ENCODE measurements around the gene CNOT3.
"Not testable (repeated sequence)": the region's sequence is repeated elsewhere in the genome, so short reads cannot be mapped to it uniquely, and the experiment has no call there.

CNOT3 gene

DNA sequence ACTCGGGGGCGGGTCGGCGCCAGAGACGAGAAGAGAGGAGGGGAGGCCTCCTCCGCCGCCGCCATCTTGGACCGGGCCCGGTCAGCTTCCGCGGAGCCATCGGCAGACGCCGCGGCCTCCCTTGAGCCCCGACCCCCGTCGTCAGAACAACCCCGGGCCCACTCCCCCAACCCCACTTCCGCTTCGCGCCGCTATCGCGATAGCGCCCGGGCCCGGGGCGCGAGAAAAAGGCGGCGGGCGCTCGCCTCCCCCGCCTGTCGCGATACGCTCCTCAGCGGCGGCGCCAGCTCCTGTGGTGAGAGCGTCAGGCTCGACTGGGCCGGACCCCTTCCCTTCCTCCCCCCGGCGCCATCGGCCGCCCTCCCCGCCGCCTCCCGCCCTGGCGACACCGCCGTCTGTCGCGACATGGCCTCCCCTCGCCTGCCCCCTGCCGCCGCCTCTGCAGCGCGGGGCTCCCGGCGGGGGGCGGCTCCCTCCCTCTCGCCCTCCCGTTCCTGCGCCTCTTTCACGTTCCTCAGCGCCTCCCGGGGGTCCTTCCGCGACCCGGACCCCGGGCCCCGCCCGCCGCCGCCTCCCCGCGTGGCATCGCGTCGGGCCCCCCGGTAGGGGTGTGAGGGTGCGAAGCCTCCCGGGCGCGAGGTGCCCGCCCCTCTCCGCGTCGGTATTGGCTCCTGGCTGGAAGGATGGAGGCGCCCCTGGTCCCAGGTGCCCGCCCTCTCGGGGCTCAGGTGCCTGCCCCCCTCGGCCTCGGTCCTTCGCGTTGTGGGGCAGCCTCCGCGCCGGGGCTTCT is at the start of gene CNOT3:
CNOT3 (plus strand) TSS at position 64 of the 790 bp plus-strand sequence. CDS start 5,217 bp downstream, outside the sequence.
- DNase-seq (ENCODE audit: low read depth, low spot score) = no peak
- Histone ChIP-seq H3K27me3 (ENCODE audit: insufficient read depth, insufficient read length) (no peaks in the 10 kb centered on the region), H3K9ac (ENCODE audit: insufficient read length, low read depth) (peak within 1 kb of the TSS; percentile 84), H3K9me3 (ENCODE audit: insufficient read depth, low read length) (peaks cover 7% of the 10 kb centered on the region; the same call in 1 of the 2 replicates), H3K36me3 (ENCODE audit: insufficient read depth, insufficient read length, low read length) (peaks cover 50% of the 10 kb centered on the region), H3K4me3 (ENCODE audit: insufficient read length, low read depth) (peak within 1 kb of the TSS; percentile 66), H3K4me1 (ENCODE audit: insufficient read depth, insufficient read length) (peaks cover 14% of the 10 kb centered on the region)
- TF ChIP-seq YY1 (IDR thresholded peaks at IDR 0.05; ENCODE audit: insufficient read depth, insufficient read length) (peak; percentile 71), SUZ12 (IDR thresholded peaks at IDR 0.05; ENCODE audit: extremely low read depth, insufficient read depth, insufficient read length) (no peak)

- no peak overlapping the region for H3K4me3 ChIP-seq (ENCODE audit: insufficient read length, low read depth)
- H3K4me1 ChIP-seq (ENCODE audit: insufficient read depth, insufficient read length) = peaks cover 2% of the 10 kb centered on the region
- H3K36me3 ChIP-seq (ENCODE audit: insufficient read depth, insufficient read length, low read length) = no peaks in the 10 kb centered on the region
- H3K27me3 ChIP-seq (ENCODE audit: insufficient read depth, insufficient read length) = peaks cover 16% of the 10 kb centered on the region
- peaks cover 8% of the 10 kb centered on the region; the same call in 1 of the 2 replicates for H3K9me3 ChIP-seq (ENCODE audit: insufficient read depth, low read length)
- no peak for TF ChIP-seq YY1 (IDR thresholded peaks at IDR 0.05; ENCODE audit: insufficient read depth, insufficient read length)
- H3K9ac ChIP-seq (ENCODE audit: insufficient read length, low read depth) = no peak overlapping the region
- no peak for DNase-seq (ENCODE audit: low read depth, low spot score)
These were observed 43.0 kb upstream of the CNOT3 start for GRCh38 chr19:54094426-54095000.

GRCh38 chr19:54095136-54095858 is 42.3 kb upstream of the CNOT3 start:
- peak overlapping the region; percentile 56 for H3K9ac ChIP-seq (ENCODE audit: insufficient read length, low read depth)
- H3K9me3 ChIP-seq (ENCODE audit: insufficient read depth, low read length) = peaks cover 8% of the 10 kb centered on the region; the same call in 1 of the 2 replicates
- peak overlapping the region; percentile 45 for H3K4me3 ChIP-seq (ENCODE audit: insufficient read length, low read depth)
- peaks cover 16% of the 10 kb centered on the region for H3K27me3 ChIP-seq (ENCODE audit: insufficient read depth, insufficient read length)
- DNase-seq (ENCODE audit: low read depth, low spot score) = no peak
- H3K36me3 ChIP-seq (ENCODE audit: insufficient read depth, insufficient read length, low read length) = no peaks in the 10 kb centered on the region
- H3K4me1 ChIP-seq (ENCODE audit: insufficient read depth, insufficient read length) = peaks cover 2% of the 10 kb centered on the region
- TF ChIP-seq YY1 (IDR thresholded peaks at IDR 0.05; ENCODE audit: insufficient read depth, insufficient read length) (no peak), ZNF274 (IDR thresholded peaks at IDR 0.05; ENCODE audit: low read depth, low read length) (no peak), SUZ12 (IDR thresholded peaks at IDR 0.05; ENCODE audit: extremely low read depth, insufficient read depth, insufficient read length) (no peak)

- Histone ChIP-seq H3K27me3 (ENCODE audit: insufficient read depth, insufficient read length) (peaks cover 16% of the 10 kb centered on the region), H3K4me3 (ENCODE audit: insufficient read length, low read depth) (peak overlapping the region; percentile 45), H3K9ac (ENCODE audit: insufficient read length, low read depth) (peak overlapping the region; percentile 56)
- not testable (repeated sequence) for H3K9me3 ChIP-seq (ENCODE audit: insufficient read depth, low read length); DNase-seq (ENCODE audit: low read depth, low spot score); H3K4me1 ChIP-seq (ENCODE audit: insufficient read depth, insufficient read length); H3K36me3 ChIP-seq (ENCODE audit: insufficient read depth, insufficient read length, low read length)
These were observed 41.5 kb upstream of the CNOT3 start for GRCh38 chr19:54095859-54096616.

- no peaks in the 10 kb centered on the region for H3K36me3 ChIP-seq (ENCODE audit: insufficient read depth, insufficient read length, low read length)
- peaks cover 16% of the 10 kb centered on the region for H3K27me3 ChIP-seq (ENCODE audit: insufficient read depth, insufficient read length)
- H3K9me3 ChIP-seq (ENCODE audit: insufficient read depth, low read length) = peaks cover 8% of the 10 kb centered on the region; the same call in 1 of the 2 replicates
- no peak for DNase-seq (ENCODE audit: low read depth, low spot score)
- H3K4me1 ChIP-seq (ENCODE audit: insufficient read depth, insufficient read length) = peaks cover 2% of the 10 kb centered on the region
- H3K4me3 ChIP-seq (ENCODE audit: insufficient read length, low read depth) = peak overlapping the region; percentile 11
- H3K9ac ChIP-seq (ENCODE audit: insufficient read length, low read depth) = peak overlapping the region; percentile 56
- no peak for TF ChIP-seq ZNF274 (IDR thresholded peaks at IDR 0.05; ENCODE audit: low read depth, low read length)
- TF ChIP-seq SUZ12 (IDR thresholded peaks at IDR 0.05; ENCODE audit: extremely low read depth, insufficient read depth, insufficient read length) = no peak
- TF ChIP-seq YY1 (IDR thresholded peaks at IDR 0.05; ENCODE audit: insufficient read depth, insufficient read length) = no peak
These were observed 40.9 kb upstream of the CNOT3 start for GRCh38 chr19:54096617-54097106.

GRCh38 chr19:54099190-54099902 is 38.2 kb upstream of the CNOT3 start:
- H3K4me1 ChIP-seq (ENCODE audit: insufficient read depth, insufficient read length) = peaks cover 2% of the 10 kb centered on the region
- H3K27me3 ChIP-seq (ENCODE audit: insufficient read depth, insufficient read length) = peaks cover 13% of the 10 kb centered on the region
- H3K36me3 ChIP-seq (ENCODE audit: insufficient read depth, insufficient read length, low read length) = peaks cover 1% of the 10 kb centered on the region
- no peak overlapping the region for H3K4me3 ChIP-seq (ENCODE audit: insufficient read length, low read depth)
- DNase-seq (ENCODE audit: low read depth, low spot score) = no peak
- no peak overlapping the region for H3K9ac ChIP-seq (ENCODE audit: insufficient read length, low read depth)
- peaks cover 6% of the 10 kb centered on the region; the same call in 1 of the 2 replicates for H3K9me3 ChIP-seq (ENCODE audit: insufficient read depth, low read length)
- TF ChIP-seq YY1 (IDR thresholded peaks at IDR 0.05; ENCODE audit: insufficient read depth, insufficient read length) (no peak), SUZ12 (IDR thresholded peaks at IDR 0.05; ENCODE audit: extremely low read depth, insufficient read depth, insufficient read length) (no peak), ZNF274 (IDR thresholded peaks at IDR 0.05; ENCODE audit: low read depth, low read length) (no peak)

DNA sequence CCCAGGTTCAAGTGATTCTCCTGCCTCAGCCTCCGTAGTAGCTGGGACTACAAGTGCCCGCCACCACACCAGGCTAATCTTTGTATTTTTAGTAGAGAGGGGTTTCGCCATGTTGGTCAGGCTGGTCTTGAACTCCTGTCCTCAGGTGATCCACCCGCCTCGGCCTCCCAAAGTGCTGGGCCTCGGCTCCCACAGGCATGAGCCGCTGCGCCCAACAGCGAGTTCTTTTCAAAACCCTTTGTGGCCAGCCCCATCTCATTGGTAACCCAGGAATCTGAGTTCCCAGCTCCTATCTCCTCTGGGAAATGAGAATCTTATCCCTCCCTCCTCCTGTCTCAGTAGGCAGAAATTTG is 37.7 kb upstream of the CNOT3 start:
- H3K4me3 ChIP-seq (ENCODE audit: insufficient read length, low read depth); H3K9ac ChIP-seq (ENCODE audit: insufficient read length, low read depth); H3K9me3 ChIP-seq (ENCODE audit: insufficient read depth, low read length); DNase-seq (ENCODE audit: low read depth, low spot score); H3K36me3 ChIP-seq (ENCODE audit: insufficient read depth, insufficient read length, low read length); H3K27me3 ChIP-seq (ENCODE audit: insufficient read depth, insufficient read length); H3K4me1 ChIP-seq (ENCODE audit: insufficient read depth, insufficient read length): not testable (repeated sequence)

Data from NT2/D1 (cell line).